CD4-positive, alpha-beta T cell treated with Interleukin-17A for 4 hours (primary cell): ENCODE results near the gene GDNF.
A peak's percentile ranks its signal among the peaks of the same experiment; 100 is the strongest.

Experiments used
- DNase-seq: peaks from one replicate; pipeline ENCODE4 v3.0.0-alpha.2; 2020; ENCODE audit warnings: mixed read lengths

The GDNF gene

DNA sequence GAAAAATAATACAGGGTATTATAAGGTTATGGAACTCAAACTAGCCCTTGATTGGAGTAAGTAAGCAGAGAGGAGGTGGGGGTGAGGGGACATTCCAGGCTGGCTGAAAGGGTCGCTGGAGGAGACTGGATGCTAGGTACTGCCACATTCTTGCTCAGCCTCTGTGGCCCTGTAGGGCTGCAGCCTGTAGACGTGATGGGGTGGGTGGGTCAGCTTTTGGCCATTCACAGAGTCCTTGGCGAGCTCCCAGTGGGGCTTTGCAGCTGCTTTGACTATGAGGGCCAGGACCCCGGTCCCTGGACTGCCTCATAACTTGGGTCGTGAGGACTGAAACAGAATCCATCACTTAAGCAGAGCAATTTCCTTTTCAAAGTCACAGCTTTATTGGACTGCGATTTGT, 4.2 kb upstream of the GDNF start:
- no peak for DNase-seq

DNA sequence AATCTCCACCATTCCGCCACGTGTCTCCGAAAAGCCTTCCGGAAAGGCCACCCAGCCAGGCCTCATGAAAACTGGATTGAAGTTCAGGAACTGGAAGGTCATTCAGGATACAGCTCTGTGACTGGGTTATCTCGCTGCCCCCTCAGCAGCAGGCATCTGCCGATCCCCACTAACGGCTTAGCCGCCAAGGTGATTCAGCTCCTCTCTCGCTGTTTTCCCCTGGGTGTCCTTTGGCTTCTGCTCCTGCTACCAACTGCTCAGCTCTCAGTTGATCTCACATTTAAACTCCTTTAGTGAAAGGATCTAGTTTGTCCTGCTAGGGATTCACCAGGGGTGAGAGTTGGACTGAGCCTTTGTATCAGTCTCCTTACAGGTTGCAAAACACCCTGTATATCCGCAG, 2.2 kb upstream of the GDNF start:
- DNase-seq = no peak

DNA sequence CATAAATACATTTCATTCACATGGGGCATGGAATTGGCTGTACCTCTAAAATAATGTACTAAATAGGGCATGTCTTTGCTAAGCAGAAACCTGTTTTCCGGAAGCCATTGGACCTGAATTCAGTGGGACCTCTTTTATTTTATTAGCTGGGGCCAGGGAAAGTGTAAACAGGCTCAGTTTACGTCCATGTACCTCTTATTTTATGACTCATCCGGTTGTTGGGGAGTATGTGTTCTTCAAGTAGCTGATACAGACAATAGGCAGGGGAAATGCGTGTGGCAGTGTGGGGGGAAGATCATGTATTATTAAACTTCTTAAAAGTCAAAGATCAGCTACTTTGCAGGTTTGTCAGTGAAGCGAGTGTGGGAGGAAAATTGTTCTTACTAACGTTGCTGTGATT, 1.4 kb upstream of the GDNF start:
- no peak for DNase-seq

GRCh38 chr5:37840053-37841034, 503 bp upstream of the GDNF start:
- no peak for DNase-seq

GRCh38 chr5:37838933-37839341, 904 bp downstream of the GDNF start:
- no peak for DNase-seq

DNA sequence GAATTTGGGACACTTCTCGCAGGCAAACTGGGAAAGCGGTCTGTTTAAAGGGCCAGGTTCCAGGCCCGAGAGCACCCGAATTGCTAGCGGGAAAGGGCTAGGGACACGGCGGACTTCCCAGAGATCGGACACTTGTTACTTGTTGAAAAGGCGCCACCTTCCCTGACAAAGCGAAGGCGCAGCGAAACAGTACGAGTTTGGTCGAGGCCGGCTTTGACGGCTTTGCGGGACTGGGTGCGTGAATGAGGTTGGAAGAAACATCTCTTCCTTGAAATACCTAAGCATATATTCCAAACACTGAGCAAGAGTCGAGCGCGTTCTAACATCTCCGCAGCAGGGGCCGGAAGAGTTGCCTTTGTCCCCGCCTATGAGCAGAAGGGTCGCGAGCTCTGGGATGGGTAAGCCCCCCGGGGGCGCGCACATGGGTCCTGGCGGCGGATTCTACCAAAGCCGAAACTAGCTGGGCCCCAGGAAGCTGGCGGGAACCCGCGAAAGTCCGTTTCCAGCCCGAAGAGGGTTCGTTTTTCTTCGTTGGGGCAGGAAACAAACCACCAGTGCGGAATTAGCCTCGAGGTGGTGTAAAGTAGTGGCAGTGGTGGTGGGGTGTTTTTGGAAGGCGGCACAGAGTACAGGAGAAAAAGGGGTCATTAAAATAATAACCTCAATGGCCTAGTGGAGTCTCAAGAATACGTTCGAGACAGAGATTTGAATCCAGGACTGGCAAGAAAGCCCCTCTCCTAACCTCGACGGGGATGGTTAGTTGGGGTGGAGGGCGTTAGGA, 1.5 kb downstream of the GDNF start:
- DNase-seq = no peak

GRCh38 chr5:37837414-37838032, 2.3 kb downstream of the GDNF start:
- peak; percentile 16 for DNase-seq

GRCh38 chr5:37836592-37837413, 3.0 kb downstream of the GDNF start:
- no peak for DNase-seq

DNA sequence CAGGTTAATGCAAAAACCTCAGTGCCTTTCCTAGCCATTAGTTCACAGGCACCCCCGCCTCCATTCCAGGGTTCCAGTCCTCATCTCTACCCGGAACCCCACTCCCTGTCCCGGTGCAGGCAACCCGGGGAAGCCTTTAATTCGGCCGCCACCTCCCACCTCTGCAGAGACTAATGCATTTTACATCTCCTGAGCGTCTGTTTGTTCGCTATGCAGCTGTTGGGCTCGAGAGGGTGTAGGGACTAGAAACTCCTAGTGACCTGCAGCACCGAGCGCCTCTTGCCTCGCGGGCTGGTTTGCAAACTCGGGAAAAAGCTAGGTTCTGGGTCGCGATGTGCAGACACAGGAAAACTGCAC, 3.6 kb downstream of the GDNF start:
- no peak for DNase-seq

- no peak for DNase-seq
Measured at GRCh38 chr5:37835380-37835973, 4.4 kb downstream of the GDNF start.

GRCh38 chr5:37834542-37835379, 5.1 kb downstream of the GDNF start:
- DNase-seq = no peak

DNA sequence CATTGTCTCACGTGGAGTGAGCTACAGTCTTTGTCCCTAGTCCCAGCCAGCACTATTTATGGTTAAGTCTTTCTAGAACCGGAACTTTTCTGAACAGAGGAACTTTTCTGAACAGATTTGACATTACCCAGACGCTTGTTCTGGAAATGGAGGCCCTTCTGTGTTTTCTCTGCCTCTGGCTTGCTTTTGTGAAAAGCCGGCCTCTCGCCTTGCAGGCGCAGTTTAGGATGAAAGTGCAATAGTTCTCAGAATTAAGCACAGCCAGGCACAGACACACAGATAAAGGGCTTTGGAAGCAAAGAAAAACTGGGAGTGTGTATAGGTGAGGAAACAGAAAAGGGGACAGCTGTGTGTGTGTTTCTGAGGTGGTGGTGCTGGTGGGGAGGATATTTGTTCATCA, 5.9 kb downstream of the GDNF start:
- no peak for DNase-seq

DNA sequence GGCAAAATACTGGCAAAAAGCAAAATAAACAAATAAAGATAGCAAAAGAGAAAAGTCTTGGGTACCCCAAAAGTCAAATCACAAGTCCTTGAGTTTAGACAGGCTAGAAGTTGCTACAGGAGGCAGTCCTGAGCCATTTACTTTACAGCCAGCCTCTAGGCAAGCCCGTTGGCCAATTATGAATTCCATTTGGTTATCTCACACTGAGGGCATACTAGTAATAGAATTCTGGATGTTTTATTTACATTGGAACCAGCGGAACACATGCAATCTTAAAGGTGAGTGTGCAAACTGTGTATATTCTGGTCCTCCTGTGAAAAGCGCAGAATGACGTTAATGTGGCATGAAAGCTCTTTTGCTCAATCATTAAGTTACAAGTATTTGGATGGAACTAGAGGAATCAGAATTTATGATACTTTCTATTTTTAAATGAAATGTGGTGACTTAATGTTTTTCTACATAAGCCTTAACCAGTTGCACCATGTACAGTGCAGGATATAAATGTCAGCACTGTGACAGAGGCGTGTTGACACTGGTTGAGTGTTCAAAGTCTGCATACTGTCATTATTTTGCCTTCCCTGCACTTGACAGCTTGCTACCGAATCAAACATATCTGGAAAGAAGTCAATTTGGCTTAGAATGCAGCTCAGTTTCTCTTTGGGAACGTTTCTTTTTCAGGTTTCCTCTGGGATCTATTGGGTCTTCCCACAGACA, 7.9 kb downstream of the GDNF start:
- DNase-seq = no peak

DNA sequence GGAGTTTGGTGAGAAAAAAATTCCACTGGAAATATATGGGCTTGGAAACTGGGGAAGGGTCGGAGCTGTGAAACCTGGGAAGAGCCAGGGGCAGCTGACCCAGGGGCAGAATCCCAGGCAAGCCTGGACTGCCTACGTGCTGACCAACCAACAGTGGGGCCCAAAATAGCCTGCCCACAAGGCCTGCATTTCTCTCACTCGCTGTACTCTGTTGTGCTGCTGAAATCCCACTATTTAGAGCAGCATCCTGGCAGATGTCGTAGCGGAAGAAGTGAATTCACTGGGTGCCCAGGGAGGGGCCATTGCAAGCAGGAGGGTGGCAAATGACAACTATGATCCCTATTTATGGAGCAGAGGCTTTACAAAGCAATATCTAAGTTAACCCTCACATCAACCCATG, 9.5 kb downstream of the GDNF start:
- no peak for DNase-seq

GRCh38 chr5:37825334-37825915, 14.4 kb downstream of the GDNF start:
- DNase-seq = no peak

GRCh38 chr5:37823433-37824152, 16.2 kb downstream of the GDNF start:
- no peak for DNase-seq

DNA sequence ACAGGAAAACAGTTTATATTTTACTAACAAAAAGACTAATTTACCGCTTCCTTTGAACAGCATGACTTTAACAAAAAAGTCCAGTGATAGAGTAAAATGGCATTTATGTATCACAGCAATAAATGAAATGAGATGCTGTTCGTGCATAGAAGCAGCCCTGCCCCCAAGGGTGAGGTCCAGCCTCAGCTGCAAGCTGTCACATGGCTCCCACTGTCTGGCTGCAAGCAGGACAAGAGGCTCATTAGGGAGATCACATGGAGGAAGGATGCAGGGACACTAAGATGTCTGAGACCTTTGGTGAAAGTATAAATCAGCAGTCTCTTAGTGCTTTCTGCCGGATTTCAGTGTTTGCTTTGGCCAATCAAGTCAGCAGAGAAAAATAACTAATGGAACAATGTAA, 23.0 kb downstream of the GDNF start:
- DNase-seq = no peak

DNA sequence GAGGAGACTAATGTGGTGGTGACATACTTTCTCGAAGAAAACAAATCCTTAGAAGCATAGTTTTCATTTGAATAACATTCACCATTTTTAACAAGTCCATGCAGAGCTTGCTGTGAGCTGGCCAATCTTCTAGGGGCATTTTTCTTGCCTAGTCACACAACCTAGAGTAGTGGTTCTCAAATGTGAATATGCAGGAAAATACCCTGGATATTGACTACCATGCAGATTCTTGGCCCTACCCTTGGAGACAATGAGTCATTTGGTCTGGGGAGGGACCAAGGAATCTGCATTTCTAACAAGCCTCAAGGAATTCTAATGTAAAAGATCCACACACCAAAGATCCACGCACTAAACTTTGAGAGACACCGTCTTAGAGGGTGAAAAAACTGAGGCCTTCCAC, 23.5 kb downstream of the GDNF start:
- DNase-seq = no peak

DNA sequence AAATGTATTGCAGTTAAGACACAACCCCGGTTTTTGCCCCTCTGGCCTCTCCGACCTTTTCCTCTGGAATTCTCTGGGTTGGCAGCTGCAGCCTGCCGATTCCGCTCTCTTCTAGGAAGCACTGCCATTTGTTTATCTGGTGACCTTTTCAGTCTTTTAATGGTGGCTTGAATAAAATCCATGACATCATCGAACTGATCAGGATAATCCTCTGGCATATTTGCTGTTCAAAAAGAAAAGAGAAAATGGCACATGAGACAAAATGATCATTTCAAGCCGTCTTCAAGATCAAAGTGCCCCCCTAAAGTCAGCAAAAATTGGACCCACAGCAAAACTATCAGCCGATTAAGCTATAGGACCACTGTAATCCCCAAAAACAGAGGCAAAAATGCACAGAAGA, 23.9 kb downstream of the GDNF start:
- DNase-seq = no peak

DNA sequence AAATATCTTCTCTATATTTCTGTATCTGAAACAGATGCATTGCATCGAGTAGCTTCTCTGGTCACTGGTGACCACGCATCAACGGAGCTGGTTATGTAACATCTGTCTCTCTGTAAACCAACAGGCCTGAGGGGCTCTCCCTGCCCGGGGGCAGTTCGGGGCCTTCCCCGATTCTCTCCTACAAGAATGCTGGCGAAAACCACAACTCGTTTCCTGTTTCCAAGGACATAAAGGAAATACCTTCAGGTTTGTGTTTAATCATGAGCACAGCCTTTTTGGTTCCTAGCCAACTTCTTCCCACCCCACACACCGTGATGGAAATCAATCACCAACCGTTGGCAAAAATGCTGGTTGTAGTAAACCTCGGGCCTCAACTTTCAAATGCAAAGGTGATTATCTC, 25.1 kb downstream of the GDNF start:
- DNase-seq = no peak
